ENCODE measurements around the gene KIF11.
"Not testable (repeated sequence)": the region's sequence is repeated elsewhere in the genome, so short reads cannot be mapped to it uniquely, and the experiment has no call there.

The KIF11 gene

DNA sequence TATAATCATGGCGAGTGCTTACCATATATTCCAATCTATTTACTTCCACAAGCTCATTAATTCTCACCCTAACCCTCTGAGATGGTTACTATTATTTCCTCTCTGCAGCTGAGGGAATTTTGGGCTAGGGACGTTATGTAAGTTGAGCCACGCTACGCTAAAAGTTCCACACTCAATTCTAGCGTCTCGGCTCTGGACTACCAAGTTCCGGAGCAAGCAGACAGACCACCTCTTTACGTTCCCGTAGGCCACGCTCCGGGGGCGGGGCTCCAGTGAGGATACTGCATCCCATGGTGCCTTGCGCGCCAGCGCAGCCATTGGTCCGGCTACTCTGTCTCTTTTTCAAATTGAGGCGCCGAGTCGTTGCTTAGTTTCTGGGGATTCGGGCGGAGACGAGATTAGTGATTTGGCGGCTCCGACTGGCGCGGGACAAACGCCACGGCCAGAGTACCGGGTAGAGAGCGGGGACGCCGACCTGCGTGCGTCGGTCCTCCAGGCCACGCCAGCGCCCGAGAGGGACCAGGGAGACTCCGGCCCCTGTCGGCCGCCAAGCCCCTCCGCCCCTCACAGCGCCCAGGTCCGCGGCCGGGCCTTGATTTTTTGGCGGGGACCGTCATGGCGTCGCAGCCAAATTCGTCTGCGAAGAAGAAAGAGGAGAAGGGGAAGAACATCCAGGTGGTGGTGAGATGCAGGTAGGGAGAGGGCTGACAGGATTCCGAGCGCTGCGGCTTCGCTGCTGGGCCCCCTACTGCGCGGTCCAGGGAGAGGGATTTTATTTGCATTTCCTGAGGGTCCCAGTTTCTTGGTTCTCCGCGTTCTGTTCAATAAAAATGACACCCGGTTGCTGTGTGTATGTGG is at the start of gene KIF11:
Gene KIF11 (plus strand): TSS at position 370 of the 858 bp plus-strand sequence. CDS start 246 bp downstream, at position 616.
- DNase-seq: peak; percentile 97

GRCh38 chr10:92544296-92544695 is 48.6 kb upstream of the KIF11 start:
- DNase-seq: no peak

- DNase-seq: no peak
Observed at GRCh38 chr10:92545556-92545955, 47.4 kb upstream of the KIF11 start.

DNA sequence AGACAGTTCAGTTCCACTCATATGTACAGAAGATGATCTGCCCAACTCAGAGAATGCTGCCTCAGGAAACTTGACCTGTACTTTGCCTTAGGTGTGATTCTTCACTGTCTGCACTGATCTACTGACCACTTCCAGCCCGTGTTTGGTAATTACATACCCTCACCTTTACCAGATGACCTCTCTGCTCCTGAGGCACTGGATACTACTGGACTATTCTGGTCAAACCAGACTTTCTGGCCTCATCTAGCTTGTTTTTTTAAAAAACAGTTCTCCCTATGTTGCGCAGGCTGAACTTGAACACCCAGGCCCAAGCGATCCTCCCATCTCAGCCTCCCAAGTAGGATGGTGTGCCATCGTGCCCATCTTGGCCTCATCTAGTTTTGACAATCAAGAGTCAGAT is 45.3 kb upstream of the KIF11 start:
- no peak for DNase-seq

GRCh38 chr10:92550924-92551323 is 42.0 kb upstream of the KIF11 start:
- no peak for DNase-seq

DNA sequence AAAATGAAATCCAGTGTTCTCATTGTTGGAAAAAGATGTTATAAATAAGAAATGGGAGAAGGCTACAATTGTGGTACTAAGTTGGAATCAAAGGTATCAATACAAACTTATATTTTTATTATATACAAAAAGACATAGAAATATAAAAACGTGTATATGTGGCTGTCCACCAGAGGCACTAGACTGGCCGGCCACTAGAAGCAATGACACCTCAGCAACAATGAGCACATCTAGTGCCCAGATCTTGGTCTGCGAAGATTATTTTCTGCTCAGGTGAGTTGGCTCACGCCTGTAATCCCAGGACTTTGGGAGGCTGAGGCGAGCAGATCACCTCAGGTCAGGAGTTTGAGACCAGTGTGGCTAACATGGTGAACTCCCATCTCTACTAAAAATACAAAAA is 40.6 kb upstream of the KIF11 start:
- DNase-seq: no peak

DNA sequence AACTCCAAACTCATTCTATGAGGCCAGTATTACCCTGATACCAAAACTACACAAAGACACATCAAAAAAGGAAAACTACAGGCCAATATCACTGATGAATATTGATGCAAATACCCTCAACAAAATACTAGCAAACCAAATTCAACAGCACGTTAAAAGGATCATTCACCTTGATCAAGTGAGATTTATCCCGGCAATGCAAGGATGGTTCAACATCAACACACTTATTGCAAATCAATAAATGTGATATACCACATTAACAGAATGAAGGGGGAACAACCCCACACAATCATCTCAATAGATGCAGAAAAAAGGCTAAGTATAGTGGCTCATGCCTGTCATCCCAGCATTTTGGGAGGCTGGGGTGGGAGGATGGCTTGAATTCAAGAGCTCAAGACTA is 39.0 kb upstream of the KIF11 start:
- no peak for DNase-seq

DNA sequence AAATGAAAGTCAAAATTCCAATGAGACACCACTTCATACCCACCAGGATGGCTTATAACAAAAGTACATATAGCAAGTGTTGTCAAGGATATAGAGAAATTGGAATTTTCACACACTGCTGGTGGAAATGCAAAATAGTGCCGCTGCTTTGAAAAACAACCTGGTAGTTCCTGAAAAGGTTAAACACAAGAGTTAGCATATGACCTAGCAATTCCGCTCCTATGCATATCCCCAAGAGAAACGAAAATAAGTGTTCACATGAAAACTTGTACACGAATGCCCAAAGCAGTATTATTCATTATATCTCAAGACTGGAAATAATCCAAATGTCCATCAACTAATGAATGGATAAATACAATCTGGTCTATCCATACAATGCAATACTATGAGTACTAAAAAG is 33.9 kb upstream of the KIF11 start:
- no peak for DNase-seq

DNA sequence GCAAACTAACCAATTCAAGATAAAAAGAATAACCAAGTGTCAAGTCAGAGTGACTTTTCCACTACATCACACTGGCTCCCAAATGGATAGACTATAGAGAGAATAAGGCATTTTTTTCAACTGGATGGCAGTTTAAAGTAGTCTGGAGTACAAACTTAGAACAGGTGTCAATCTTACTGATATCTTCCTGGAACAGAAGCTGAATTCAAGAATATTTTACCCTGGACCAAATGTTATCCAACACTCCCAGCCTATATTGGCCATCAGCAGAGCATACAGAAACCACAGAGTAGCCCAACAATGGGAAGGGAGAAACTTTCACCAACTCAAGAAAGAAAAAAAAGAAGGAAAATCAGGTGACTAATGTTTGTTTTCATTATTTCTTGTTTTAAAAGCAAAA is 30.5 kb upstream of the KIF11 start:
- DNase-seq: no peak

GRCh38 chr10:92567952-92568600 is 24.9 kb upstream of the KIF11 start:
- DNase-seq: no peak

GRCh38 chr10:92569071-92569470 is 23.9 kb upstream of the KIF11 start:
- DNase-seq: no peak

DNA sequence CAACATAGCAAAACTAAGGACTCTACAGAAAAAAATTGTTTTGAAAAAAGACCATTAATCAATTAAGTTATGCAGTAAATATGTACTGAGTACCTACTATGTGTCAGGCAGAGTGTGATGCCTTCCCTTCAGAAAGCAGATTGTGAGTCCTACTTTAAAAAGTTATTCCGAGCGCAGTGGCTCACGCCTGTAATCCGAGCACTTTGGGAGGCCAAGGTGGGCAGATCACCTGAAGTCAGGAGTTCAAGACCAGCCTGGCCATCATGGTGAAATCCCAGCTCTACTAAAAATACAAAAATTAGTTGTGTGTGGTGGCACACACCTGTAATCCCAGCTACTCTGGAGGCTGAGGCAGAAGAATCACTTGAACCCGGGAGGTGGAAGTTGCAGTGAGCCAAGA is 23.3 kb upstream of the KIF11 start:
- not testable (repeated sequence) for DNase-seq

- no peak for DNase-seq
Observed at GRCh38 chr10:92571649-92572048, 21.3 kb upstream of the KIF11 start.

GRCh38 chr10:92572362-92573090 is 20.4 kb upstream of the KIF11 start:
- no peak for DNase-seq

- DNase-seq: peak; percentile 21
Observed at GRCh38 chr10:92573091-92573797, 19.7 kb upstream of the KIF11 start.

DNA sequence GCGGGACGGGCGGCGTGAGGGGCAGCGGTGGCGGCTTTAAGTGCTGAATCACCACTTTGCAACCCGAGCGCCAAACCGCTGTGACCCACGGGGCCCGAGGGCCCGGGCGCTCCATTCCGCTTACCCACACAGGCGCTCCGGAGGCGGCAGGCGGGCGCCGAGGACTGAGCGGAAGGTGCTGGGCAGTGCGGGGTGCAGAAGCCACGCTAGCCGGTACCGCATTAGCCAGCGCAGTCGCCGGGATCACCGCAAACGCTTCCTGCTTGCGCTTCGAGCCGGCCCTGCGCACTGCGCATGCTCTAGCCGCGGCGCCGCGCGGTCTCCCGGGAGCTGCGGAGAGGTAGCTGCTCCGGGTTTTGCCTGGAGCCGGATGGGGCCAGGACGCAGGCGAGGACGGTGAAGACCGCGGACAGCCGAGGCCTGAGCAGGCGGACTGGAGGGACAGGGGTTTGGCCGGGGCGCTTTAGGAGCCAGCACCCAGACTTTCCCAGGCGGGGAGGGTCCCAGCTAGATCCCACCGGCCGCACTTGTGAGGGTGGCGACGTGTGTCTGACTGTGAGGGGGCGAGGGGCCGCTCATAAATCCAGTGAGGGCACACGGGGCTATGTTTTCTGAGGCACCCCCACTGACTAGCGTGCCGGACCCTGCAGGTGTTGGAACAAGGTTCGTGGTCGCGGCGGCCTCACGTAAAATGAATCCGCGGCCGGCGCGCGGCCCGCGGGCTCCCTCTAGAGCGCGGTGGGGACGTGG is 19.0 kb upstream of the KIF11 start, which contains the start of gene IDE:
Gene IDE (minus strand): TSS at position 296 of the 750 bp plus-strand sequence. CDS start 74 bp downstream, at position 222.
- DNase-seq: peak; percentile 85

DNA sequence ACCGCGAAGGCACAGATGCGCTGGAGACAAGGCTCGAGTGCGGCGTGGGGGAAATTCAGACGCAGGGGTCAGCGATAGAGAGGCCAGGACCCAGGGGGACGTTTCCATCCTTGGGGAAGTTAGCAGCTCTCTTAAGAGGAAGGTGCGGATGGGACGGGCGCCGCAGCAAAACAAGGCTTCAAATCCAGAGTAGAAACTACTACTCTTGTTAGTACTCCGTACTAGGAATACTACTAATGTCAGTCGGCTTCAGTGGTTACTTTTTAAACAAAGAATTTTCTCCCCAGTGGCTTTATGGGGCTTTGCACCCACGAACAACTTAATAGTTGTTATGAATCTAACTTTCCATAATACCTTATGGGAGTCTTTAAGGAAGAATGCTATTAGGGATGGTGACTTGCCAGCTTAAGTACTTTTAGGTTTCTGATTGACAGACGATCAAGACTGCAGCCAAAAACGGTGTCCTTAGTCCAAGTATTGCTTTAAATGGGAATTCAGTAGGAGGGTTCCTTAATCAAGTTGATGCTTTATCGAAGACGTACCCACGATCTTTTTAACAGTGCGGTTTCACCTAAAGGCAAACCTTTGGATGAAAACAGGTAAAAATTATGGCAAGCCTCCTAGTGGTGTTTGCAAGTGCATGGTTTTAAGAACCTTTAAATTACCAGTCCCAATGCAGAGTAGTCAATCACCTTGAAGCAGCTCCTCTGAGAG is 18.2 kb upstream of the KIF11 start:
- no peak for DNase-seq

GRCh38 chr10:92575961-92576360 is 17.0 kb upstream of the KIF11 start:
- no peak for DNase-seq

- not testable (repeated sequence) for DNase-seq
Observed at GRCh38 chr10:92582347-92582746, 10.6 kb upstream of the KIF11 start.

- peak; percentile 75 for DNase-seq
Observed at GRCh38 chr10:92590623-92591549, 2.0 kb upstream of the KIF11 start.

Data from midbrain (tissue), 1 donor.